ENCODE results near the gene TMEM272.

DNA sequence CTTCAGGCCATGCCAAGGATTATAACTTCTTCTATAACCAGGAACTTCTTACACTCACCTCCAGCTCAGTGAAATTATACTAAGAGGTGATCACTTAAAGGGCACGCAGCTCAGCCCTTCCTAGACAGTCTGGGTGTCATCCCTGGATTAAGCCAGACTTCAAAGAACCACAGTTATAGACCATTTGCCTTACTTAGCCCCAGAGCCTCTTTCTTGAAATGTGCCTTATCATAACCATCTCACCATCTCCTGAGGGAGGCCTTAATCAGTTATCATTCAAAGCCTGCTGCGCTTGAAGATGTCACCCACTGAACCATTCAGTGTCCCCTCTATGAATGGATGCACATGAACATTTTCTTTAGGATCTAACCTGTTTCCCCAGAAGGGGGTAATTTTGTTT lies 30.9 kb downstream of the TMEM272 start:
- TF ChIP-seq KAT2B (IDR thresholded peaks at IDR 0.05; ENCODE audit: borderline replicate concordance, low read depth, low read length) (no peak), KAT7 (CRISPR knock-in tag; IDR thresholded peaks at IDR 0.05; ENCODE audit: borderline replicate concordance) (no peak), POLR2AphosphoS5 (IDR thresholded peaks at IDR 0.05; ENCODE audit: low read depth, low read length) (no peak), TEAD2 (CRISPR knock-in tag; IDR thresholded peaks at IDR 0.05) (no peak), STAT5B (CRISPR knock-in tag; IDR thresholded peaks at IDR 0.05) (no peak), FOXM1 (CRISPR knock-in tag; IDR thresholded peaks at IDR 0.05) (no peak), NBN (conservative IDR thresholded peaks at IDR 0.05) (no peak)
- TF ChIP-seq, protein P1, sequence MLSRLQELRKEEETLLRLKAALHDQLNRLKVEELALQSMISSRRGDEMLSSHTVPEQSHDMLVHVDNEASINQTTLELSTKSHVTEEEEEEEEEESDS (CRISPR knock-in tag; IDR thresholded peaks at IDR 0.05; ENCODE audit: borderline replicate concordance): no peak
- TF ChIP-seq, protein P2, sequence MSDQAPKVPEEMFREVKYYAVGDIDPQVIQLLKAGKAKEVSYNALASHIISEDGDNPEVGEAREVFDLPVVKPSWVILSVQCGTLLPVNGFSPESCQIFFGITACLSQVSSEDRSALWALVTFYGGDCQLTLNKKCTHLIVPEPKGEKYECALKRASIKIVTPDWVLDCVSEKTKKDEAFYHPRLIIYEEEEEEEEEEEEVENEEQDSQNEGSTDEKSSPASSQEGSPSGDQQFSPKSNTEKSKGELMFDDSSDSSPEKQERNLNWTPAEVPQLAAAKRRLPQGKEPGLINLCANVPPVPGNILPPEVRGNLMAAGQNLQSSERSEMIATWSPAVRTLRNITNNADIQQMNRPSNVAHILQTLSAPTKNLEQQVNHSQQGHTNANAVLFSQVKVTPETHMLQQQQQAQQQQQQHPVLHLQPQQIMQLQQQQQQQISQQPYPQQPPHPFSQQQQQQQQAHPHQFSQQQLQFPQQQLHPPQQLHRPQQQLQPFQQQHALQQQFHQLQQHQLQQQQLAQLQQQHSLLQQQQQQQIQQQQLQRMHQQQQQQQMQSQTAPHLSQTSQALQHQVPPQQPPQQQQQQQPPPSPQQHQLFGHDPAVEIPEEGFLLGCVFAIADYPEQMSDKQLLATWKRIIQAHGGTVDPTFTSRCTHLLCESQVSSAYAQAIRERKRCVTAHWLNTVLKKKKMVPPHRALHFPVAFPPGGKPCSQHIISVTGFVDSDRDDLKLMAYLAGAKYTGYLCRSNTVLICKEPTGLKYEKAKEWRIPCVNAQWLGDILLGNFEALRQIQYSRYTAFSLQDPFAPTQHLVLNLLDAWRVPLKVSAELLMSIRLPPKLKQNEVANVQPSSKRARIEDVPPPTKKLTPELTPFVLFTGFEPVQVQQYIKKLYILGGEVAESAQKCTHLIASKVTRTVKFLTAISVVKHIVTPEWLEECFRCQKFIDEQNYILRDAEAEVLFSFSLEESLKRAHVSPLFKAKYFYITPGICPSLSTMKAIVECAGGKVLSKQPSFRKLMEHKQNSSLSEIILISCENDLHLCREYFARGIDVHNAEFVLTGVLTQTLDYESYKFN (CRISPR knock-in tag; conservative IDR thresholded peaks at IDR 0.05): no peak

Measured in HepG2 (cell line).